Heart left ventricle (tissue), 16 donors: Measurements from ENCODE around the gene SLC7A1. TPM values are rescaled to one million over a fixed set of nuclear protein-coding genes. Genes with fewer than 3 reads are reported as not detected.

Source experiments
- ATAC-seq, 4 donors: fragments of 200-7000 bp; cut with Tn5 transposase; one replicate each; pipeline ENCODE4 v1.9.1; 2020 to 2022; ENCODE audit warnings: moderate library complexity in 4 of 4, mild to moderate bottlenecking in 3 of 4, moderate number of reproducible peaks in 1 of 4
- DNase-seq, 5 donors: peaks; one replicate each; pipeline ENCODE4 v3.0.0-alpha.2; 2020
- H3K27ac ChIP-seq, 12 donors: fragments of 200-600 bp; sonication (generic) in 4 of 12; one replicate each; pipeline versions ENCODE4 v1.5.0 to v1.8.0; 2016 to 2022; ENCODE audit warnings: mild to moderate bottlenecking in 2 of 12
- H3K27me3 ChIP-seq, 9 donors: fragments of 200-600 bp; sonication (generic) in 2 of 9; one replicate each; pipeline versions ENCODE4 v1.5.1 to v1.8.0; 2016 to 2022; ENCODE audit warnings: mild to moderate bottlenecking in 3 of 9
- H3K36me3 ChIP-seq, 9 donors: fragments of 200-600 bp; sonication (generic) in 2 of 9; one replicate each; pipeline versions ENCODE4 v1.5.0 to v1.8.0; 2018 to 2022; ENCODE audit warnings: mild to moderate bottlenecking in 2 of 9
- H3K4me1 ChIP-seq, 12 donors: fragments of 200-600 bp; sonication (generic) in 4 of 12; one replicate each; pipeline versions ENCODE4 v1.5.0 to v1.8.0; 2016 to 2022; ENCODE audit warnings: mild to moderate bottlenecking in 3 of 12
- H3K4me3 ChIP-seq, 12 donors: fragments of 200-600 bp; sonication (generic) in 4 of 12; one replicate each; pipeline versions ENCODE4 v1.5.0 to v1.8.0; 2017 to 2022; ENCODE audit warnings: mild to moderate bottlenecking in 9 of 12, moderate library complexity in 4 of 12
- H3K9me3 ChIP-seq, 12 donors: fragments of 200-600 bp; sonication (generic) in 4 of 12; one replicate each; pipeline versions ENCODE4 v1.5.0 to v1.8.0; 2016 to 2022; ENCODE audit warnings: mild to moderate bottlenecking in 1 of 12
- CTCF ChIP-seq, 12 donors: fragments of 200-600 bp; sonication (generic) in 4 of 12; IDR thresholded peaks; one replicate each; pipeline versions ENCODE4 v1.5.0 to v1.8.0; 2018 to 2022; ENCODE audit warnings: antibody characterized with exemption in 12 of 12, mild to moderate bottlenecking in 5 of 12
- POLR2A ChIP-seq, 2 donors: fragments of 450-650 bp; IDR thresholded peaks; one replicate each; pipeline ENCODE4 v1.6.1; 2017; ENCODE audit warnings: antibody characterized with exemption in 2 of 2, mild to moderate bottlenecking in 2 of 2, moderate library complexity in 2 of 2
- WGBS, 4 donors: extraction: QIAGEN DNeasy Blood & Tissue Kit in 2 of 4; methylation state at CpG; one replicate each; pipeline versions ENCODE4 v1.1.5 to v1.1.7; 2013 to 2018; 5-methylcytosine and 5-hydroxymethylcytosine counted together
- intact Hi-C, 10 donors: fragments of 100-400 bp; cut with DNase I; formaldehyde crosslinking; loops; one replicate each; pipeline versions ENCODE4 v1.11.1 to v1.14.2; 2022
- polyA plus RNA-seq, 2 donors: library from polyadenylated mRNA; stranded (reverse); fragments of 200-250 nt; gene quantifications; one replicate each; pipeline ENCODE4 v1.2.3, GENCODE V29; 2013
- total RNA-seq, 9 donors: library from RNA; depleted of rRNA in 2 of 9; stranded (reverse); fragments of >200 nt in 2 of 9; fragmentation: NEBNext Ultra II Directional in 3 of 9; extraction: Animal tissue kit (Norgen Biotek cat#: 25700) in 3 of 9; gene quantifications; one replicate each; pipeline versions ENCODE4 v1.1.0 to v1.2.4, GENCODE V29; 2016 to 2023
- donor health status: ischemic (EF 13 %, LVEDD 7.1; RV severe dilation, severe dysfunction).
- donor health status: healthy with polysubstance abuse.
- donor health status: DM: no; HTN: yes; CAD: no.
- donor health status: DM: no; HTN: no; CAD: no.
- donor health status: ischemic (EF 25% LVEDD 6.9; RV normal size, moderate dysfunction).
- donor health status: ischemic (EF 25% LVEDD 5.7; RV mildly dilated, moderate dysfunction).
- donor health status: healthy.
- donor health status: DM: yes; HTN: yes; CAD: no.
- donor health status: ischemic (EF 35%, LVEDD 5.7; RV mildly dilated, moderate dysfunction).
- donor health status: nonischemic (EF 11% LVEDD 7.7; RV severe dilation, severe dysfunction).
- donor health status: DM: yes; HTN: yes; CAD: no.
- donor health status: PGD.
- donor health status: ischemic (EF 29% LVEDD 5.4; RV normal size, mild dysfunction).
- donor health status: nonischemic (EF 23%, LVEDD 6.1; RV moderate dilation, normal function).

The SLC7A1 gene
- total and polyA plus RNA-seq, 11 donors, result 3.5 to 66.7 (median 14.3) TPM

- Histone ChIP-seq H3K27ac (no peak overlapping the region), H3K9me3 (no peaks in the 10 kb centered on the region), H3K4me1 (peaks cover 0 to 6% (median 0%) of the 10 kb centered on the region in 12 donors), H3K27me3 (no peaks in the 10 kb centered on the region), H3K36me3 (peaks cover 0 to 59% (median 25%) of the 10 kb centered on the region in 9 donors), H3K4me3 (no peak overlapping the region)
- DNase-seq (no peak), ATAC-seq (no peak)
- WGBS, 4 donors, result 97 to 99% (median 99%) methylated on average over 5 to 7 of the region's 7 CpGs
- intact Hi-C loops, result no loop called here
- TF ChIP-seq POLR2A (IDR thresholded peaks at IDR 0.05), result no peak
- TF ChIP-seq CTCF (IDR thresholded peaks at IDR 0.05), result no peak
These were observed 69.7 kb downstream of the SLC7A1 start for GRCh38 chr13:29525757-29526156.

GRCh38 chr13:29524641-29525040 is 70.8 kb downstream of the SLC7A1 start:
- DNase-seq, result no peak
- ATAC-seq, result no peak
- H3K9me3 ChIP-seq, result no peaks in the 10 kb centered on the region
- H3K36me3 ChIP-seq, result peaks cover 0 to 55% (median 19%) of the 10 kb centered on the region in 9 donors
- no peak for TF ChIP-seq CTCF (IDR thresholded peaks at IDR 0.05)
- TF ChIP-seq POLR2A (IDR thresholded peaks at IDR 0.05), result no peak
- peaks cover 0 to 5% (median 0%) of the 10 kb centered on the region in 12 donors for H3K4me1 ChIP-seq
- intact Hi-C loops, result no loop called here
- WGBS, 4 donors, result 85 to 89% (median 88%) methylated on average over 5 to 9 of the region's 9 CpGs
- H3K4me3 ChIP-seq, result no peak overlapping the region
- H3K27ac ChIP-seq, result no peak overlapping the region
- H3K27me3 ChIP-seq, result no peaks in the 10 kb centered on the region

GRCh38 chr13:29524176-29524575 is 71.3 kb downstream of the SLC7A1 start:
- Histone ChIP-seq H3K27me3 (no peaks in the 10 kb centered on the region), H3K4me1 (peaks cover 0 to 5% (median 0%) of the 10 kb centered on the region in 12 donors), H3K4me3 (peak overlapping the region in 1 of 12 donors; percentile 4), H3K36me3 (peaks cover 0 to 52% (median 14%) of the 10 kb centered on the region in 9 donors), H3K9me3 (no peaks in the 10 kb centered on the region), H3K27ac (peak overlapping the region in 5 of 12 donors; percentile 7 to 70 (median 30))
- ATAC-seq (peak in 3 of 4 donors; percentile 31 to 78 (median 65)), DNase-seq (peak; percentile 46 to 83 (median 64))
- TF ChIP-seq POLR2A (IDR thresholded peaks at IDR 0.05) (no peak), CTCF (IDR thresholded peaks at IDR 0.05) (no peak)
- WGBS, 4 donors, result 63 to 79% (median 74%) methylated on average over 16 to 17 of the region's 17 CpGs
- intact Hi-C loops, result no loop called here

- Histone ChIP-seq H3K36me3 (peaks cover 0 to 56% (median 12%) of the 10 kb centered on the region in 9 donors), H3K4me3 (peak overlapping the region in 1 of 12 donors; percentile 4), H3K9me3 (no peaks in the 10 kb centered on the region), H3K27ac (peak overlapping the region in 7 of 12 donors; percentile 6 to 71 (median 30)), H3K27me3 (no peaks in the 10 kb centered on the region), H3K4me1 (peaks cover 0 to 5% (median 0%) of the 10 kb centered on the region in 12 donors)
- WGBS, 4 donors, result 84 to 91% (median 88%) methylated on average over 19 to 23 of the region's 23 CpGs
- ATAC-seq (peak; percentile 52 to 87 (median 82)), DNase-seq (peak in 4 of 5 donors; percentile 36 to 73 (median 52))
- intact Hi-C loops, result loop anchor here in 1 of 10 donors (2.0 kb wide), 1 partner anchor 27 kb away; no protein-coding TSS in a partner anchor
- TF ChIP-seq CTCF (IDR thresholded peaks at IDR 0.05) (peak in 1 of 12 donors; percentile 2), POLR2A (IDR thresholded peaks at IDR 0.05) (no peak)
These were observed 72.1 kb downstream of the SLC7A1 start for GRCh38 chr13:29523199-29523961.
